Measurements from ENCODE around the gene FOXL3. TPM values are rescaled to one million over a fixed set of nuclear protein-coding genes. Genes with fewer than 3 reads are reported as not detected.

Gene FOXL3
- polyA plus RNA-seq, 1 of the 3 experiments (the other 2 are of a cell fraction): not detected

Other genes starting within 250 kb of the FOXL3 start
- gene FAM20C, start 97.6 kb upstream of the FOXL3 start, polyA plus RNA-seq (2012; rRNA removed): 6.8 and 12.7 TPM in 2 replicates
- 13.5 and 18.9 TPM in 2 replicates for gene PDGFA, start 229.7 kb downstream of the FOXL3 start, polyA plus RNA-seq (2012; rRNA removed)